RWPE2 (cell line): ENCODE data around the gene NRG4.

Experiments
- ATAC-seq: fragments of 200-7000 bp; cut with Tn5 transposase; 3 replicates; pipeline ENCODE4 v1.9.1; 2021; ENCODE audit warnings: low read depth
- DNase-seq: peaks from one replicate; pipeline ENCODE4 v3.0.0-alpha.2; 2020; ENCODE audit warnings: low spot score
- H3K27ac ChIP-seq: fragments of 450-650 bp; 2 replicates; pipeline ENCODE4 v1.5.1; 2017; ENCODE audit warnings: mild to moderate bottlenecking; ENCODE audit not compliant: poor library complexity, severe bottlenecking
- H3K27me3 ChIP-seq: fragments of 250-450 bp; sonication (Bioruptor Pico); 2 replicates; pipeline ENCODE4 v1.5.1; 2021; ENCODE audit warnings: mild to moderate bottlenecking, moderate library complexity; ENCODE audit not compliant: insufficient read depth, poor library complexity, severe bottlenecking
- H3K36me3 ChIP-seq: fragments of 250-450 bp; sonication (Bioruptor Pico); 2 replicates; pipeline ENCODE4 v1.5.1; 2020; ENCODE audit warnings: low read depth, mild to moderate bottlenecking, moderate library complexity
- H3K4me1 ChIP-seq: fragments of 250-450 bp; sonication (Bioruptor Pico); 2 replicates; pipeline ENCODE4 v1.5.1; 2021; ENCODE audit warnings: mild to moderate bottlenecking, moderate library complexity; ENCODE audit not compliant: insufficient read depth, poor library complexity, severe bottlenecking
- H3K4me3 ChIP-seq: fragments of 250-450 bp; sonication (Bioruptor Pico); 2 replicates; pipeline ENCODE4 v1.5.1; 2021; ENCODE audit warnings: mild to moderate bottlenecking, moderate library complexity; ENCODE audit not compliant: severe bottlenecking
- H3K9me3 ChIP-seq: fragments of 250-450 bp; sonication (Bioruptor Pico); 2 replicates; pipeline ENCODE4 v1.5.1; 2021; ENCODE audit warnings: mild to moderate bottlenecking, moderate library complexity; ENCODE audit not compliant: severe bottlenecking
- TF ChIP-seq, protein P1 (sequence below): fragments of 450-650 bp; IDR thresholded peaks from one replicate; pipeline ENCODE4 v1.5.1; 2017; ENCODE audit warnings: mild to moderate bottlenecking, moderate library complexity; ENCODE audit not compliant: poor library complexity, severe bottlenecking

The NRG4 gene, protein sequence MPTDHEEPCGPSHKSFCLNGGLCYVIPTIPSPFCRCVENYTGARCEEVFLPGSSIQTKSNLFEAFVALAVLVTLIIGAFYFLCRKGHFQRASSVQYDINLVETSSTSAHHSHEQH

DNA sequence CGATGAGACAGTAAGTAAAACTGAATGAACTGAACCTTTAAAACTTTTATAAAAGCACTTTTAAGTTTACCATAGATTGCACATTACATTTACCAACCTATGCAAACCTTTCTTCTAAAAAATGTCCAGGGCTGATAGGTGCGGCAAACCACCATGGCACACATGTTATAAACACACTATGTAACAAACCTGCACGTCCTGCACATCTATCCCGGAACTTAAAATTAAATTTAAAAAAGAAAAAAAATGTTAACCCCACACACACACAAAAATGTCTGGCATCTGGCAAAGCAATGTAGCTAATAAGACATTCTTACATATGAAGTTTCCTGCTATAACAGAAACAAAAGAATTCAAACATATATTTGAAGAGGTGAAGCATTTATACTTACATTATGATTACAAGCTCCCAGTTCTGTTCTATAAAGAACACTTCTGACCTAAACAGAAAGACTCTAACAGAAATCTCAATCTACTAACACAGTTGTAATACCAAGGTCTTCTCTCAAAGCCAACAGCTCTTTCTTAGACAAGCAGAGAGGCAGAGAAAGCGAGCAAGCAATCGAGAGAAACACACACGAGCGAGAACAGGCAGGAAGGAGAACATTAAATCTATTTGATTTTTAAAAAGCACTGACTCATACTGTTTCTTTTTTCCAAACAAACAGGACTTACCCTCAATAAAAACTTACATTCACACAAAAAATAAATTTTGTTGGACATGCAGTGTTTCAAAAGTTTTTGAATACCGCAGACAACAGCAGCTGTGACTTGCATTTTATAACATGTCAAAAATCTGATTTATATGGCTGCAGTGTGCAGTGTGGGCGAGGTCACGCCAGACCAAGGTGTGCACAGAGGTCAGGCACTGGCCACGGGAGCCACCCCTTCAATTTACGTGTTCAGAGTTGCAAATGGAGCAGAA lies at the start of gene NRG4:
NRG4 (minus strand) TSS at position 798 of the 925 bp plus-strand sequence. CDS start 1,194 bp downstream, outside the sequence.
- no peaks in the 10 kb centered on the region for H3K36me3 ChIP-seq
- no peak for DNase-seq
- peak within 1 kb of the TSS; percentile 1 for H3K4me3 ChIP-seq
- TF ChIP-seq, protein P1, sequence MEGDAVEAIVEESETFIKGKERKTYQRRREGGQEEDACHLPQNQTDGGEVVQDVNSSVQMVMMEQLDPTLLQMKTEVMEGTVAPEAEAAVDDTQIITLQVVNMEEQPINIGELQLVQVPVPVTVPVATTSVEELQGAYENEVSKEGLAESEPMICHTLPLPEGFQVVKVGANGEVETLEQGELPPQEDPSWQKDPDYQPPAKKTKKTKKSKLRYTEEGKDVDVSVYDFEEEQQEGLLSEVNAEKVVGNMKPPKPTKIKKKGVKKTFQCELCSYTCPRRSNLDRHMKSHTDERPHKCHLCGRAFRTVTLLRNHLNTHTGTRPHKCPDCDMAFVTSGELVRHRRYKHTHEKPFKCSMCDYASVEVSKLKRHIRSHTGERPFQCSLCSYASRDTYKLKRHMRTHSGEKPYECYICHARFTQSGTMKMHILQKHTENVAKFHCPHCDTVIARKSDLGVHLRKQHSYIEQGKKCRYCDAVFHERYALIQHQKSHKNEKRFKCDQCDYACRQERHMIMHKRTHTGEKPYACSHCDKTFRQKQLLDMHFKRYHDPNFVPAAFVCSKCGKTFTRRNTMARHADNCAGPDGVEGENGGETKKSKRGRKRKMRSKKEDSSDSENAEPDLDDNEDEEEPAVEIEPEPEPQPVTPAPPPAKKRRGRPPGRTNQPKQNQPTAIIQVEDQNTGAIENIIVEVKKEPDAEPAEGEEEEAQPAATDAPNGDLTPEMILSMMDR = no peak
- peaks cover 8% of the 10 kb centered on the region for H3K4me1 ChIP-seq
- peak within 1 kb of the TSS; percentile 38 for H3K27ac ChIP-seq
- ATAC-seq = peak; percentile 91
- H3K9me3 ChIP-seq = no peaks in the 10 kb centered on the region
- H3K27me3 ChIP-seq = no peaks in the 10 kb centered on the region

DNA sequence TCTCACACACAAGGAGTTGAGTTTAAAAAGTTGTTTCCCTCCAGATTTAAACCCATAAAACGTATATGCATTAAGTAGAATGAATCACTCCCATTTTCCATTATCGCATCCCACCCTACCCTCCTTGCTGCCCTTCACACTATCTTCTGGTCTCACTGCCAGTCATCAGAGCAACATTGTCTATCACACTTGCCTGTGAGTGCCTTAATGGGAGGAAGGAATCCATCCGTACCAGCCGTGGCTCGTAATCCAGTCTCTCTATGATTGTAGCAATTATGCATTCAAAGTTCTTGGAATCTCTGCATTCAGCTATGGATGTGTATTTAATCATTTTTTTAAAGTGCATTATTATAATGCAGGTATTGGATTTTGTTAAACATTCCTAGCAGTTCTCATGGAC lies 49.5 kb upstream of the NRG4 start:
- Histone ChIP-seq H3K27me3 (peaks cover 53% of the 10 kb centered on the region), H3K9me3 (no peaks in the 10 kb centered on the region), H3K27ac (no peak overlapping the region), H3K4me1 (peaks cover 3% of the 10 kb centered on the region), H3K36me3 (no peaks in the 10 kb centered on the region), H3K4me3 (no peak overlapping the region)
- DNase-seq (no peak), ATAC-seq (no peak)
- TF ChIP-seq, protein P1 = no peak

DNA sequence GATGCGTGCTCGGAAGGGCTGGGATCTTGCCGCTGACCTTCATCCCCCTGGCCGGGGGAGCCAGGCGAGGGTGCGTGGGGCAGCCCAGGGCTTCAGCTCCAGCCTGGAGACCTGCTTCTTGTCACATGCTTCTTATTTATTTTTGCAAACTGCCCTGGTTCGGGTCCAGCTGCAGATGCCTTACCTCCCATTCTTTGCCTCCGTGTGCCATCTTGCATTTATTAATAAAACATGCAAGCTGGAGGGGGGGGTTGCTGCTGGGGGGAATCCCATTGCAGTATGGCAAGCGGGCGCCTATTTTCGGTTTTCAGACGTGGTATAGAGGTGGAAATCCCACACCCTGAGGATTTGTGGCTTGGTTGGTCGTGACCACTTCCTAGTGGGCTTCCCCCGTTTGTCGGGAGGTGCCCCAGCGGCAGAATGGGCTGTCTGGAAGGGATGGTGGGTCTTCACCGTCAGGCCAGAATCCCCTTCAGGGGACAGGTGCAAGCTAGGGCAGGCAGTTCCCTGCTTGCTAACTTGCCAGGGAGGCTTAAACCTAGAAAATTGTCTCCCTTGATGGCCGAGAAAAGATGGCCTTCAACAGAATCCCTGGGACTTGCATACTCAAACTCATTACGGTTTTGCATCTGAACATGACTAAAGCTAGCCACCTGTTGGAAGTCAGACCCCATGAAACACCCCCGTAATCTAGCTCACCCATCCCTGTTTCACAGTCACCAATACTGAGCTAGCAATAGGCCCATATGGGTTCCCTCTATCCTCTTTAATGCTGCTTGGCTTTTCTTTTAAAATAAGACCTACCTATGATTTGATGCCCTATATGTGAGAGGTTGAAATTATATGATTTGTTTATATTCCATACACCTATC lies 48.1 kb upstream of the NRG4 start:
- Histone ChIP-seq H3K27ac (no peak overlapping the region), H3K4me1 (peaks cover 4% of the 10 kb centered on the region), H3K9me3 (no peaks in the 10 kb centered on the region), H3K27me3 (peaks cover 53% of the 10 kb centered on the region), H3K4me3 (peak overlapping the region; percentile 55), H3K36me3 (no peaks in the 10 kb centered on the region)
- ATAC-seq (no peak; the same call in 1 of the 3 replicates), DNase-seq (no peak)
- TF ChIP-seq, protein P1 = no peak

DNA sequence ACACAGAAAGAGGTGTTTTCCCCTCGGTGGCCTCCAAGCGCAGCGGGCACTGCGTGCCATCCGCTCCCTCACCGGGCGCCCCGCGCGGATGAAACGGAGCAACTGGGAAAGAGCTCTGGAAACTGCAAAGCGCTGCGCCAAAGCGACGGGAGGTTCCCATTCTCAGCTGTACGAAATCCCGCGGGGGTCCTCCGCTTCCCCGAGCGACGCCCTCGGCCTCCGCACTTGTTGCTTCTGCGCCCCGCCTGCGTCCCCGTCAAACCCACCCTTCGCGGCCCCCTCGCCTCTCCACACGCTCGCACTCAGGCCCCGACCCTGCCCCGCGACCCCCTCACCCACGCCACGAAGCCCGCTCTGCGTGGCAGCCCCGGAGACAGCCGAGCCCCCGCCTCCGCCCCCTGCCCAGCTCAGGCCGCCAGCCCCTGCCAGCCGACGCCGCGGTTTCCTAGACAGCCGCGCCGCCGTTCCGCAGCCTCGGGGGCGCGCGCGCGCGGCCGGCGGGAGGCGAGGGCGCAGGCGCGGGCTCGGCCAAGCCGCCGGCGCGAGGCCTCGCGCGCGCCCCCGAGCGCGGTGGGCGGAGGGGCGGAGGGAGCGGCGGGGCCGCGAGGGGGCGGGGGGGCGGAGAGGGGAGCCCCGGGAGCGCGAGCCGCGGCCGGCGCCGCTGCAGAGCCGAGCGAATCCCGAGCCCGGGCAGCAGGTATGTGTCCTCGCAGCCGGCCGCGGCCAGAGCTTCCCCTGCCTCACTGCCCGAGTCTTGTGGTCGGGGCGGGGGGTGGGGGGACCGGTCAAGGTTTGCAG lies 47.3 kb upstream of the NRG4 start, which contains the start of gene TMEM266:
TMEM266 (plus strand) TSS at position 666 of the 798 bp plus-strand sequence. CDS start 74,279 bp downstream, outside the sequence.
- no peaks in the 10 kb centered on the region for H3K9me3 ChIP-seq
- H3K27ac ChIP-seq = no peak within 1 kb of the TSS
- TF ChIP-seq, protein P1 = peak; percentile 40
- H3K4me3 ChIP-seq = peak within 1 kb of the TSS; percentile 55
- peaks cover 4% of the 10 kb centered on the region for H3K4me1 ChIP-seq
- DNase-seq = no peak
- ATAC-seq = peak; percentile 48
- peaks cover 52% of the 10 kb centered on the region for H3K27me3 ChIP-seq
- H3K36me3 ChIP-seq = no peaks in the 10 kb centered on the region
